A673 (cell line): ENCODE data around the gene CELF4. TPM values are rescaled to one million over a fixed set of nuclear protein-coding genes. Genes with fewer than 3 reads are reported as not detected.

Experiments used
- BruUV-seq: library from RNA; stranded (reverse); fragments of 400-500 nt; replicated peaks from 2 replicates; lab custom pipeline; 2021; lab: Mats Ljungman, UMichigan
- CTCF ChIA-PET: fragments of 300-600 bp; sonication (Branson Sonifier 250); formaldehyde crosslinking; loops from one replicate; lab custom pipeline; 2022; ENCODE audit warnings: antibody characterized with exemption; lab: Charles Lee
- POLR2A ChIA-PET: fragments of 300-600 bp; sonication (Branson Sonifier 250); formaldehyde crosslinking; loops from one replicate; lab custom pipeline; 2022; ENCODE audit warnings: antibody characterized with exemption; ENCODE audit not compliant: low non-redundant PET; lab: Charles Lee
- DNase-seq: peaks from one replicate; pipeline ENCODE4 v3.0.0-alpha.2; 2015; ENCODE audit warnings: low spot score
- H3K27ac ChIP-seq: fragments of 200-600 bp; sonication (generic); 2 replicates; pipeline ENCODE4 v1.5.1; 2016; ENCODE audit warnings: mixed run types, low read depth, mild to moderate bottlenecking, mixed read lengths, antibody characterized with exemption, low read length; ENCODE audit not compliant: poor library complexity, severe bottlenecking
- H3K27me3 ChIP-seq: fragments of 200-600 bp; sonication (generic); replicated peaks from 2 replicates; pipeline ENCODE4 v1.6.1; 2017; ENCODE audit warnings: mixed run types, low read depth, mild to moderate bottlenecking, mixed read lengths, antibody characterized with exemption, low read length; ENCODE audit not compliant: insufficient read depth, poor library complexity
- H3K36me3 ChIP-seq: fragments of 200-600 bp; sonication (generic); 2 replicates; pipeline ENCODE4 v1.6.1; 2016; ENCODE audit warnings: mixed run types, mild to moderate bottlenecking, mixed read lengths, antibody characterized with exemption, low read length; ENCODE audit not compliant: insufficient read depth, poor library complexity, severe bottlenecking
- H3K4me1 ChIP-seq: fragments of 200-600 bp; sonication (generic); 2 replicates; pipeline ENCODE4 v1.6.1; 2017; ENCODE audit warnings: mixed run types, mild to moderate bottlenecking, mixed read lengths, antibody characterized with exemption, low read length; ENCODE audit not compliant: insufficient read depth, poor library complexity, severe bottlenecking
- H3K4me3 ChIP-seq: fragments of 200-600 bp; sonication (generic); 2 replicates; pipeline ENCODE4 v1.5.1; 2016; ENCODE audit warnings: low read depth, mixed run types, mild to moderate bottlenecking, mixed read lengths, low read length; ENCODE audit not compliant: poor library complexity, severe bottlenecking
- H3K9me3 ChIP-seq: fragments of 200-600 bp; sonication (generic); 2 replicates; pipeline ENCODE4 v1.6.1; 2016; ENCODE audit warnings: mixed run types, low read depth, mild to moderate bottlenecking, mixed read lengths, antibody characterized with exemption, low read length; ENCODE audit not compliant: poor library complexity, severe bottlenecking
- CTCF ChIP-seq: fragments of 300-800, 200-600 bp; sonication (generic); conservative IDR thresholded peaks from 2 replicates; pipeline ENCODE4 v1.5.1; 2017; ENCODE audit warnings: low read depth, mild to moderate bottlenecking, antibody characterized with exemption, low read length, moderate library complexity, mixed read lengths
- EZH2 ChIP-seq: fragments of 200-600 bp; sonication (generic); IDR thresholded peaks from 2 replicates; pipeline ENCODE4 v1.6.1; 2017; ENCODE audit warnings: borderline replicate concordance, low read depth, mild to moderate bottlenecking, mixed read lengths, antibody characterized with exemption, low read length; ENCODE audit not compliant: poor library complexity, severe bottlenecking
- intact Hi-C: fragments of 100-400 bp; cut with micrococcal nuclease; formaldehyde crosslinking; loops from one replicate; pipeline ENCODE4 v1.10.0; 2022; ENCODE audit not compliant: unreplicated experiment
- total RNA-seq: library from RNA; stranded (reverse); gene quantifications from 2 replicates; pipeline ENCODE4 v1.2.3, GENCODE V29; 2021

CELF4 gene
- total RNA-seq, 1 experiment from 2014 or later, result not detected

GRCh38 chr18:37516361-37516853, 49.2 kb downstream of the CELF4 start:
- CTCF ChIA-PET, result no interaction called here
- H3K27ac ChIP-seq, result no peak overlapping the region
- H3K9me3 ChIP-seq, result no peaks in the 10 kb centered on the region
- no peak for DNase-seq
- no peaks in the 10 kb centered on the region for H3K36me3 ChIP-seq
- no peak for TF ChIP-seq CTCF
- no peak for TF ChIP-seq EZH2
- peaks cover 58% of the 10 kb centered on the region for H3K27me3 ChIP-seq
- POLR2A ChIA-PET, result no interaction called here
- no peaks in the 10 kb centered on the region for H3K4me1 ChIP-seq
- no TSS peak for BruUV-seq
- intact Hi-C loops, result no loop called here
- no peak overlapping the region for H3K4me3 ChIP-seq

GRCh38 chr18:37514953-37515352, 50.6 kb downstream of the CELF4 start:
- no peak overlapping the region for H3K27ac ChIP-seq
- TF ChIP-seq EZH2 (no peak), CTCF (no peak)
- peaks cover 47% of the 10 kb centered on the region for H3K27me3 ChIP-seq
- intact Hi-C loops, result no loop called here
- no TSS peak for BruUV-seq
- H3K9me3 ChIP-seq, result no peaks in the 10 kb centered on the region
- H3K36me3 ChIP-seq, result no peaks in the 10 kb centered on the region
- DNase-seq, result no peak
- ChIA-PET POLR2A (no interaction called here), CTCF (no interaction called here)
- no peak overlapping the region for H3K4me3 ChIP-seq
- H3K4me1 ChIP-seq, result no peaks in the 10 kb centered on the region

- intact Hi-C loops, result no loop called here
- no peaks in the 10 kb centered on the region for H3K4me1 ChIP-seq
- H3K4me3 ChIP-seq, result no peak overlapping the region
- no peaks in the 10 kb centered on the region for H3K36me3 ChIP-seq
- TF ChIP-seq EZH2, result no peak
- POLR2A ChIA-PET, result no interaction called here
- H3K9me3 ChIP-seq, result no peaks in the 10 kb centered on the region
- peaks cover 32% of the 10 kb centered on the region for H3K27me3 ChIP-seq
- H3K27ac ChIP-seq, result no peak overlapping the region
- no peak for DNase-seq
- CTCF ChIA-PET, result no interaction called here
- BruUV-seq, result no TSS peak
Observed at GRCh38 chr18:37512400-37512799, 53.2 kb downstream of the CELF4 start.

- CTCF ChIA-PET, result no interaction called here
- no peak for TF ChIP-seq CTCF
- no peak for TF ChIP-seq EZH2
- H3K4me1 ChIP-seq, result no peaks in the 10 kb centered on the region
- no peak overlapping the region for H3K27ac ChIP-seq
- DNase-seq, result no peak
- intact Hi-C loops, result no loop called here
- POLR2A ChIA-PET, result no interaction called here
- H3K36me3 ChIP-seq, result no peaks in the 10 kb centered on the region
- H3K27me3 ChIP-seq, result peaks cover 32% of the 10 kb centered on the region
- no peak overlapping the region for H3K4me3 ChIP-seq
- no peaks in the 10 kb centered on the region for H3K9me3 ChIP-seq
- no TSS peak for BruUV-seq
Observed at GRCh38 chr18:37511721-37512298, 53.8 kb downstream of the CELF4 start.
